ENCODE data around the gene STAMBPL1. TPM values are rescaled to one million over a fixed set of nuclear protein-coding genes. Genes with fewer than 3 reads are reported as not detected.

The STAMBPL1 gene
- total RNA-seq, 1 donor from 2014 or later = 1.5 TPM

GRCh38 chr10:88961266-88961665 lies 81.2 kb downstream of the STAMBPL1 start:
- FAIRE-seq (no peak), DNase-seq (ENCODE audit: low read depth) (no peak)
- H3K4me3 Mint-ChIP-seq (ENCODE audit: unreplicated experiment) = no peak overlapping the region
- Histone ChIP-seq H3K36me3 (ENCODE audit: insufficient read depth, low read length) (no peaks in the 10 kb centered on the region), H2AFZ (ENCODE audit: low read depth, low read length) (no peak overlapping the region), H3K9me3 (ENCODE audit: insufficient read depth, low read depth, low read length) (no peaks in the 10 kb centered on the region), H3K27ac (ENCODE audit: low read depth, low read length) (no peak overlapping the region), H3K4me1 (ENCODE audit: insufficient read depth, low read length) (no peaks in the 10 kb centered on the region), H3K4me3 (ENCODE audit: insufficient read depth, low read depth, low read length) (no peak overlapping the region), H3K27me3 (ENCODE audit: insufficient read depth, low read length) (no peaks in the 10 kb centered on the region), H3K4me2 (ENCODE audit: low read length) (no peak overlapping the region), H3K79me2 (ENCODE audit: insufficient read depth, low read length) (no peaks in the 10 kb centered on the region), H3K9ac (ENCODE audit: low read length) (no peak overlapping the region), H4K20me1 (ENCODE audit: insufficient read depth, low read length) (no peaks in the 10 kb centered on the region)
- H3K27me3 Mint-ChIP-seq (ENCODE audit: low read depth, unreplicated experiment) = no peaks in the 10 kb centered on the region
- peaks cover 5% of the 10 kb centered on the region for H3K36me3 Mint-ChIP-seq (ENCODE audit: low read depth, unreplicated experiment)
- H3K4me1 Mint-ChIP-seq (ENCODE audit: low read depth, unreplicated experiment) = peaks cover 9% of the 10 kb centered on the region
- no peak overlapping the region for H3K27ac Mint-ChIP-seq (ENCODE audit: unreplicated experiment)
- H3K9me3 Mint-ChIP-seq (ENCODE audit: unreplicated experiment) = no peaks in the 10 kb centered on the region
- TF ChIP-seq CTCF (IDR thresholded peaks at IDR 0.05; ENCODE audit: insufficient read depth, low read depth, low read length) = no peak
- TF ChIP-seq EZH2 (IDR thresholded peaks at IDR 0.05; ENCODE audit: insufficient read depth, low read length) = no peak

- Histone ChIP-seq H3K36me3 (ENCODE audit: insufficient read depth, low read length) (no peaks in the 10 kb centered on the region), H3K4me1 (ENCODE audit: insufficient read depth, low read length) (no peaks in the 10 kb centered on the region), H3K9me3 (ENCODE audit: insufficient read depth, low read depth, low read length) (no peaks in the 10 kb centered on the region), H3K4me3 (ENCODE audit: insufficient read depth, low read depth, low read length) (no peak overlapping the region), H3K79me2 (ENCODE audit: insufficient read depth, low read length) (no peaks in the 10 kb centered on the region), H3K4me2 (ENCODE audit: low read length) (no peak overlapping the region), H2AFZ (ENCODE audit: low read depth, low read length) (no peak overlapping the region), H3K27me3 (ENCODE audit: insufficient read depth, low read length) (no peaks in the 10 kb centered on the region), H4K20me1 (ENCODE audit: insufficient read depth, low read length) (no peaks in the 10 kb centered on the region), H3K9ac (ENCODE audit: low read length) (no peak overlapping the region), H3K27ac (ENCODE audit: low read depth, low read length) (no peak overlapping the region)
- H3K27ac Mint-ChIP-seq (ENCODE audit: unreplicated experiment) = no peak overlapping the region
- peaks cover 5% of the 10 kb centered on the region for H3K36me3 Mint-ChIP-seq (ENCODE audit: low read depth, unreplicated experiment)
- no peak for TF ChIP-seq CTCF (IDR thresholded peaks at IDR 0.05; ENCODE audit: insufficient read depth, low read depth, low read length)
- no peak for TF ChIP-seq EZH2 (IDR thresholded peaks at IDR 0.05; ENCODE audit: insufficient read depth, low read length)
- FAIRE-seq (no peak), DNase-seq (ENCODE audit: low read depth) (no peak)
- H3K4me1 Mint-ChIP-seq (ENCODE audit: low read depth, unreplicated experiment) = peaks cover 11% of the 10 kb centered on the region
- no peaks in the 10 kb centered on the region for H3K27me3 Mint-ChIP-seq (ENCODE audit: low read depth, unreplicated experiment)
- H3K9me3 Mint-ChIP-seq (ENCODE audit: unreplicated experiment) = no peaks in the 10 kb centered on the region
- no peak overlapping the region for H3K4me3 Mint-ChIP-seq (ENCODE audit: unreplicated experiment)
Measured at GRCh38 chr10:88962336-88962735, 82.3 kb downstream of the STAMBPL1 start.

GRCh38 chr10:88963318-88963717 lies 83.3 kb downstream of the STAMBPL1 start:
- Histone ChIP-seq H3K9ac (ENCODE audit: low read length) (no peak overlapping the region), H3K9me3 (ENCODE audit: insufficient read depth, low read depth, low read length) (no peaks in the 10 kb centered on the region), H4K20me1 (ENCODE audit: insufficient read depth, low read length) (no peaks in the 10 kb centered on the region), H3K36me3 (ENCODE audit: insufficient read depth, low read length) (no peaks in the 10 kb centered on the region), H3K4me2 (ENCODE audit: low read length) (no peak overlapping the region), H3K27ac (ENCODE audit: low read depth, low read length) (no peak overlapping the region), H3K27me3 (ENCODE audit: insufficient read depth, low read length) (no peaks in the 10 kb centered on the region), H3K4me1 (ENCODE audit: insufficient read depth, low read length) (no peaks in the 10 kb centered on the region), H2AFZ (ENCODE audit: low read depth, low read length) (no peak overlapping the region), H3K79me2 (ENCODE audit: insufficient read depth, low read length) (no peaks in the 10 kb centered on the region), H3K4me3 (ENCODE audit: insufficient read depth, low read depth, low read length) (no peak overlapping the region)
- Mint-ChIP-seq H3K4me3 (ENCODE audit: unreplicated experiment) (no peak overlapping the region), H3K4me1 (ENCODE audit: low read depth, unreplicated experiment) (peaks cover 11% of the 10 kb centered on the region), H3K27ac (ENCODE audit: unreplicated experiment) (no peak overlapping the region), H3K9me3 (ENCODE audit: unreplicated experiment) (no peaks in the 10 kb centered on the region), H3K27me3 (ENCODE audit: low read depth, unreplicated experiment) (no peaks in the 10 kb centered on the region), H3K36me3 (ENCODE audit: low read depth, unreplicated experiment) (peaks cover 5% of the 10 kb centered on the region)
- DNase-seq (ENCODE audit: low read depth) (no peak), FAIRE-seq (no peak)
- TF ChIP-seq EZH2 (IDR thresholded peaks at IDR 0.05; ENCODE audit: insufficient read depth, low read length) (no peak), CTCF (IDR thresholded peaks at IDR 0.05; ENCODE audit: insufficient read depth, low read depth, low read length) (no peak)

All from astrocyte (in vitro differentiated cells and primary cell).